ENCODE measurements around the gene SLCO3A1.
"Not testable (repeated sequence)": the region's sequence is repeated elsewhere in the genome, so short reads cannot be mapped to it uniquely, and the experiment has no call there.

The SLCO3A1 gene

DNA sequence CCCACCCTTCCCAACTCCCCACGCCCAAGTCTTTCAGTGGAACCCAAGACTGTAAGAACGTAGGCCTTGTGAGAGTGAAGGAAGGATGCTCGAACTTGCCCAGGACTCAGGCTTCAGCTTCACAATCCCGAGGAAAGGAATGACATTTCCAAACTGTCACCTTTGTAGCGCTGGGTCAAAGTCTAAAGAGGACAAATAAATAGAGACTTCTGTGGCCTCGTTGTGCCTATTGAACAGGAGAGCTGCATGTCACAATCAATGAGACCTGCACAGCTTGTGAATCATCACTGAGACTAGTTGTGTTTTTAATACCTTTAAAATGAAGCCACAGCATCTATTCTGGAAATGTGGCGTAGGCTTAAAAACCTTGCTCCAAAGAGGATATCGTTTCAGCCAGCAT, 317.4 kb downstream of the SLCO3A1 start:
- DNase-seq, result no peak

GRCh38 chr15:92178911-92179310, 325.4 kb downstream of the SLCO3A1 start:
- DNase-seq, result no peak

GRCh38 chr15:92184142-92184541, 330.6 kb downstream of the SLCO3A1 start:
- no peak for DNase-seq

DNA sequence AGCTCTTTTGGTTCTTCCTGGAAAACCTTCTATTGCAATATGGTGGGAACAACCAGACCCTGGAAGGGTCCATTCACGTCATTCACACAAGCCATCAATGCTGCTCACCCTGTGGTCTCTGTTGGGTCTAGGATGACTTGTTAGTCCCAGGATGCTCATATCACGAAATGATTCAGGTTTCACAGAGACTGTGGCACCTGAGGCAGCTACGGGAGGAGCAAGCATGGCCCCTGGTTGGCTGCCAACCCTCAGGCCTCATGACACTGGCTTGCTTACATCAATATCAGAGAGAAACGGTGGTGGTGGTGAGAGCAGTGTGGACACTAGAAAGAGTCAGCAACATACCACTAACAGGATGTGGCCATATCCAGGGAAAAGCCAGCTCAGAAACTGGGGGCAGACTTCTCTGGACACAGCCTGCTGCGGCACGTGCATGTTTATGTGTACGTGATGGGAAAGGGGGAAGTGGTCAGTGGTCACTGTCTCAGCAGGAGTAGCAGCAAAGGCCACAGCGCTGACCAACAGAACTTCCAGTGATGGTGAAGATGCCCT, 331.2 kb downstream of the SLCO3A1 start:
- DNase-seq, result no peak

DNA sequence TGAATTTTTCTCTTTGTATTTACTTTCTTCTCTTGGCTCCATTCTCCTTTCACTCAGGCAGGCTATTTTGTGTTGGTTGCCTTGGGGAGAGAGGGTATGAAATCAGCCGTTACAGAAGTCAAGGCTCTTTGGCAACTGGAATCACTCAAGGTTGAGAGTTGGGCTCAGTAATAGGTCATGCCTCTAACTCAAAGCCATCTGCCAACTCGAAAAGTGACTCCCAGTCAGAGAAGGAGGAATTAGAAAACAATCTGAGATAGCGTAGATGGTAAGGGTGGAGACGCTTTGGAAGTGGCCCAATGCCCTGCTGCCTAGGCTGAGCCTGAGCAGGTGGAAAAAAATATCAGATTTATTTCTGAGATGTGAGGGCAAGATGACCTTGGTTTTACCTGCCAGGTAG, 334.5 kb downstream of the SLCO3A1 start:
- no peak for DNase-seq

GRCh38 chr15:92189166-92189565, 335.7 kb downstream of the SLCO3A1 start:
- no peak for DNase-seq

GRCh38 chr15:92195241-92195640, 341.7 kb downstream of the SLCO3A1 start:
- no peak for DNase-seq

DNA sequence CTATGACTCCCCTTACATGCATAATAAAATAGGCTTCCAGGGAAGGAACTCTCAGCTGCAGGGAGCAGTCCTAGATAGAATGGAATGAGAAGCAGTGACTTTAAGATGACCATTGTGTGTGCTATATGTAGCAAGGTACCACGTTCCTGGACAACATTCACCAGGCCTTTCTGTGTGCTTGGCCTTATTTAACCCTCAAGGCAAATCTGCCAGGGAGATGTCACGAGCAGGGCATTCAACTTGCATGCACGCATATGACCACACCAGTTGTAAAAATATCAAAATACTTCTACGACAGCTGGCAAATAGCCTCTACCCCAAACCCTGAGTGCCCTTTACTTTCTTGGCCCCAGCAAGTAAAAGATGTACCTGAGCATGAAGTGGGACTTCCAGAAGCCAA, 342.8 kb downstream of the SLCO3A1 start:
- DNase-seq, result no peak

DNA sequence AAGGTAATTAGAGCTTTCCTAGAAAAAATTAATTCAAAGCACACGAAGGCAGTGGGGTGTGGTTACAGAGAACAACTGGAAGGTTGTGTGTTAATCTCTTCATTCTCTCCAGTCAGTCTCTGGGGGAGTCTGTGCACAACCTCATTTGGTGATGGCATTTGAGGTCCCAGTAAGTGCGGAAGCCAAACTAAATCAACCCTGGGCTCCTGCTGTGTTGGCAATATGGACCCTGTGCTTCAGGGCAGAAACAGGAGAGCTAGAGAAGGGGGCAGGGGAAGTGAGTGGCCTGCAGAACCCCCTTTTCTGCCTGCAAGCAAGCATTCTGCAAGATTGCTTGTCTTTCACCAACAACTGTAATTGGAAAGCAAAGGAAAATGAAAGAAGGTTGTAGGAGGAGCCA, 344.2 kb downstream of the SLCO3A1 start:
- no peak for DNase-seq

DNA sequence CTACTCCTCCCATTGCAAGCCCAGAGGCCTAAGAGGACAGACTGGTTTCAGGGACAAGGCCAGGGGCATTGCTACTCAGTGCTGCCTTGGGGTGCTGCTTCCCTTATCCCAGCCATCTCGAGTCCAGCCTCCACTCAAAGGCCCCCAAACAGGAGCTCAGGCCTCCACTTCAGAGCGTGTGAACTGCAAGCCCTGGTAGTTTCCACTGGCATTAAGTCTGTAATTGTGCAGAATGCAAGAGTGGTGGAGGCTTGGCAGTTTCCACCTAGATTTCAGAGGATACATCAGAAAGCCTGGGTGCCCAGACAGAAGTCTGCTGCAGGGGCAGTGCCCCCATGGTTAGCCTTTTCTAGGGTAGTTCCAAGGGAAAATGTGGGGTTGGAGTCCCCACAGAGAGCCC, 347.4 kb downstream of the SLCO3A1 start:
- DNase-seq, result no peak

GRCh38 chr15:92205255-92205739, 351.8 kb downstream of the SLCO3A1 start:
- DNase-seq, result no peak

- not testable (repeated sequence) for DNase-seq
Measured at GRCh38 chr15:92207601-92208000, 354.1 kb downstream of the SLCO3A1 start.
